Neuronal stem cell (in vitro differentiated cells): Measurements from ENCODE around the gene SLC19A1.

Source experiments
- DNase-seq: peaks from one replicate; pipeline ENCODE4 v3.0.0-alpha.2; 2013; ENCODE audit warnings: low spot score
- H2AFZ ChIP-seq: one replicate; pipeline ENCODE4 v1.6.1; 2013; ENCODE audit warnings: mild to moderate bottlenecking, low read length, inconsistent platforms
- H2AK5ac ChIP-seq: 2 replicates; pipeline ENCODE4 v1.6.1; 2013; ENCODE audit warnings: low read depth, mild to moderate bottlenecking, inconsistent platforms, low read length, moderate library complexity, mixed read lengths
- H2BK120ac ChIP-seq: 2 replicates; pipeline ENCODE4 v1.6.1; 2013; ENCODE audit warnings: low read depth, mild to moderate bottlenecking, inconsistent platforms, low read length, moderate library complexity, mixed read lengths
- H2BK12ac ChIP-seq: one replicate; pipeline ENCODE4 v1.6.1; 2013; ENCODE audit warnings: low read length, inconsistent platforms
- H2BK15ac ChIP-seq: 2 replicates; pipeline ENCODE4 v1.6.1; 2013; ENCODE audit warnings: mild to moderate bottlenecking, low read length, inconsistent platforms, mixed read lengths
- H2BK5ac ChIP-seq: one replicate; pipeline ENCODE4 v1.6.1; 2013; ENCODE audit warnings: inconsistent platforms, mild to moderate bottlenecking, low read length, moderate library complexity
- H3K14ac ChIP-seq: one replicate; pipeline ENCODE4 v1.6.1; 2013; ENCODE audit warnings: low read length, inconsistent platforms
- H3K18ac ChIP-seq: 2 replicates; pipeline ENCODE4 v1.6.1; 2013; ENCODE audit warnings: low read length, inconsistent platforms
- H3K23ac ChIP-seq: 2 replicates; pipeline ENCODE4 v1.6.1; 2013; ENCODE audit warnings: low read depth, mild to moderate bottlenecking, mixed read lengths, low read length, inconsistent platforms; ENCODE audit not compliant: poor library complexity
- H3K27ac ChIP-seq: replicated peaks from 3 replicates; pipeline ENCODE4 v1.5.1; 2013; ENCODE audit warnings: low read length, inconsistent platforms
- H3K27me3 ChIP-seq, 3 experiments: 2 replicates each; pipeline ENCODE4 v1.6.1; 2013; ENCODE audit warnings: low read length in 3 of 3, mild to moderate bottlenecking in 2 of 3, inconsistent platforms in 1 of 3, low read depth in 1 of 3, mixed read lengths in 1 of 3, moderate library complexity in 1 of 3; ENCODE audit not compliant: control insufficient read depth in 3 of 3, insufficient read depth in 3 of 3
- H3K36me3 ChIP-seq, 2 donors: replicated peaks in 1 of 2; 2 replicates each; pipeline ENCODE4 v1.6.1; 2013; ENCODE audit warnings: low read length in 2 of 2; ENCODE audit not compliant: control insufficient read depth in 2 of 2, insufficient read depth in 2 of 2
- H3K4ac ChIP-seq: 2 replicates; pipeline ENCODE4 v1.6.1; 2013; ENCODE audit warnings: inconsistent platforms, mild to moderate bottlenecking, low read length, moderate library complexity
- H3K4me1 ChIP-seq, 2 donors: 1 replicate in 1 of 2; 2 replicates in 1 of 2; pipeline ENCODE4 v1.6.1; 2013; ENCODE audit warnings: low read length in 2 of 2, low read depth in 1 of 2; ENCODE audit not compliant: control insufficient read depth in 2 of 2, insufficient read depth in 1 of 2
- H3K4me2 ChIP-seq: one replicate; pipeline ENCODE4 v1.6.1; 2013; ENCODE audit warnings: mild to moderate bottlenecking, low read length, inconsistent platforms; ENCODE audit not compliant: insufficient read depth, poor library complexity, severe bottlenecking
- H3K4me3 ChIP-seq, 2 donors: 2 replicates each; pipeline ENCODE4 v1.5.1; 2013; ENCODE audit warnings: low read length in 2 of 2, mild to moderate bottlenecking in 2 of 2, inconsistent platforms in 1 of 2, moderate library complexity in 1 of 2
- H3K79me1 ChIP-seq: one replicate; pipeline ENCODE4 v1.6.1; 2013; ENCODE audit warnings: low read depth, mild to moderate bottlenecking, inconsistent platforms, low read length, moderate library complexity
- H3K9ac ChIP-seq: one replicate; pipeline ENCODE4 v1.6.1; 2013; ENCODE audit warnings: mild to moderate bottlenecking, low read depth, low read length, inconsistent platforms; ENCODE audit not compliant: poor library complexity
- H3K9me3 ChIP-seq, 2 donors: replicated peaks in 1 of 2; 2 replicates each; pipeline versions ENCODE3 to v1.6.1; 2013; ENCODE audit warnings: low read length in 2 of 2, mild to moderate bottlenecking in 2 of 2, inconsistent platforms in 1 of 2, low read depth in 1 of 2, mixed read lengths in 1 of 2, moderate library complexity in 1 of 2; ENCODE audit not compliant: control insufficient read depth in 2 of 2, insufficient read depth in 1 of 2
- H4K8ac ChIP-seq: one replicate; pipeline ENCODE4 v1.6.1; 2013; ENCODE audit warnings: low read depth, mild to moderate bottlenecking, inconsistent platforms, low read length, moderate library complexity
- H4K91ac ChIP-seq: one replicate; pipeline ENCODE4 v1.6.1; 2013; ENCODE audit warnings: low read length, low read depth, mild to moderate bottlenecking, inconsistent platforms; ENCODE audit not compliant: poor library complexity
- WGBS, 2 donors: extraction: QIAGEN DNeasy Blood & Tissue Kit; methylation state at CpG; one replicate each; pipeline ENCODE4 v1.1.7; 2013; ENCODE audit warnings: missing lambda C conversion rate in 2 of 2, mixed read lengths in 1 of 2; ENCODE audit not compliant: insufficient read length in 2 of 2, insufficient replicate concordance in 1 of 2; ENCODE audit errors: extremely low coverage in 2 of 2; 5-methylcytosine and 5-hydroxymethylcytosine counted together

SLC19A1 gene

DNA sequence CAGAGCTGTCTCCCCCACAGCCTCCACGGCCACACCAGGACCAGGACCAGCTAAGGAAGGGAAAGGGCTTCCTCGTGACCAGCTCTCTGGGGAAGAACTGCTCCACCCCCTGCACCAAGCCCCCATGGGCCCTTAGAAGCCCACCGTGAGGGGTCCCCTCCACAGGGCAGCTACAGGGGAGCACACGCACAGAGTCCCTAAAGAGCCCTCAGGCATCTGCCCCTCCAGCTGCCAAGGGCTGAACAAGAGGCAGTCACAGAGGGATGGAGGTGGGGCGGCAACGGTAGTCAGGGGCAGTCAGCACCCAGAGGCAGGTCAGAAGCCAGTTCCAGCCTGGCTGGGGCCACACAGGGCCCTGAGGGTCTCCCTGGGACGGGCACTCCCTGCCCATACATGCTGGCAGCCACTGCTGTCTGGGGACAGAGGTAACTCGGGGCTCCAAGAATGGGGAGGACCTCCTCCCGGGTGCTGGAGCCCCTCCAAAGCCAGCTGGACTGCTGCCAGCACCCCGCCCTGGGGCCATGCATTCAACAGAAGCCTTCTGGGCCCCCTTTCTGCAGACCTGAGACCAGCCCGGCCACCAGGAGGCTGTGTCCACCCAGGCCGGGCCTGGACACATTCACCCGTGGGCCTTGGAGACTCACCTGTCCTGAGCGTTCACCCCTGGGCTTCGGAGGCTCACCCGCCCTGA, 18.7 kb downstream of the SLC19A1 start:
- no peak for DNase-seq
- Histone ChIP-seq H2BK12ac (no peak overlapping the region), H2AFZ (no peak overlapping the region), H3K18ac (peak overlapping the region; percentile 48), H4K91ac (no peak overlapping the region), H2AK5ac (no peak overlapping the region), H3K23ac (peak overlapping the region; percentile 43), H3K36me3 (peaks cover 9 to 25% of the 10 kb centered on the region in 2 donors), H2BK5ac (no peak overlapping the region), H4K8ac (no peak overlapping the region), H3K4me3 (no peak overlapping the region), H3K4me1 (no peaks in the 10 kb centered on the region), H3K9me3 (peaks cover 13 to 15% of the 10 kb centered on the region in 2 donors), H3K9ac (no peak overlapping the region), H3K14ac (no peak overlapping the region), H3K4me2 (no peak overlapping the region), H3K27me3 (no peaks in the 10 kb centered on the region), H3K4ac (no peak overlapping the region), H3K79me1 (no peaks in the 10 kb centered on the region), H3K27ac (no peak overlapping the region), H2BK120ac (no peak overlapping the region), H2BK15ac (no peak overlapping the region)
- no CpG with 5 or more reads among the region's 16 CpGs for WGBS, 2 donors

- DNase-seq = no peak
- Histone ChIP-seq H2BK120ac (no peak overlapping the region), H3K14ac (no peak overlapping the region), H3K4me3 (no peak overlapping the region), H3K9ac (no peak overlapping the region), H3K27ac (no peak overlapping the region), H3K36me3 (peaks cover 8 to 24% of the 10 kb centered on the region in 2 donors), H2BK12ac (no peak overlapping the region), H4K91ac (no peak overlapping the region), H2BK5ac (no peak overlapping the region), H3K4me1 (no peaks in the 10 kb centered on the region), H3K23ac (no peak overlapping the region), H3K4ac (no peak overlapping the region), H3K9me3 (peaks cover 13 to 20% of the 10 kb centered on the region in 2 donors), H3K18ac (no peak overlapping the region), H2BK15ac (no peak overlapping the region), H2AFZ (no peak overlapping the region), H3K27me3 (no peaks in the 10 kb centered on the region), H3K79me1 (no peaks in the 10 kb centered on the region), H2AK5ac (no peak overlapping the region), H4K8ac (no peak overlapping the region), H3K4me2 (no peak overlapping the region)
- WGBS, 2 donors = no CpG with 5 or more reads among the region's 6 CpGs
These were observed 19.3 kb downstream of the SLC19A1 start for GRCh38 chr21:45522986-45523385.

DNA sequence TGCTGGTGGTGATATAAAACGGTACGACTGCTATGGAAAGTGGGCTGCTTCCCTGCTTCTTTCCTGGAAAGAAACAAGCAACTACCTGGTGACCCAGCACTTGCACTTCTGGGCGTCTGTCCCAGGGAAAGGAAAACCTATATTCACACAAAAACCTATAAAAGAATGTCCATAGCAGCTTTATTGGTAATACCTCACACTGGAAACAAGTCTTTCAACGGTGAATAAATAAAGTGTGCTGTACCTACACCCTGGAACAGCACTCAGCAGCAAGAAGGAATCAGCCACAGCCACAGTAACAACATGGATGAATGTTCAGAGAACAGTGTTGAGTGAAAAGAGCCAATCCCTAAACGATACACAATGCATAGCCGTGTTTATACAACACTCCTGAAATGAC, 19.9 kb downstream of the SLC19A1 start:
- H2AFZ ChIP-seq = no peak overlapping the region
- no peak overlapping the region for H2AK5ac ChIP-seq
- H3K18ac ChIP-seq = no peak overlapping the region
- no peak overlapping the region for H3K27ac ChIP-seq
- H3K4me2 ChIP-seq = no peak overlapping the region
- H2BK15ac ChIP-seq = no peak overlapping the region
- no peak for DNase-seq
- H3K23ac ChIP-seq = no peak overlapping the region
- no peak overlapping the region for H2BK12ac ChIP-seq
- no peak overlapping the region for H3K4me3 ChIP-seq
- no peak overlapping the region for H3K4ac ChIP-seq
- H4K91ac ChIP-seq = no peak overlapping the region
- no peaks in the 10 kb centered on the region for H3K79me1 ChIP-seq
- no peak overlapping the region for H2BK5ac ChIP-seq
- H4K8ac ChIP-seq = no peak overlapping the region
- peaks cover 13 to 22% of the 10 kb centered on the region in 2 donors for H3K9me3 ChIP-seq
- peaks cover 8 to 24% of the 10 kb centered on the region in 2 donors for H3K36me3 ChIP-seq
- no peak overlapping the region for H2BK120ac ChIP-seq
- H3K9ac ChIP-seq = no peak overlapping the region
- no peaks in the 10 kb centered on the region for H3K27me3 ChIP-seq
- no peak overlapping the region for H3K14ac ChIP-seq
- WGBS, 2 donors = no CpG with 5 or more reads among the region's 6 CpGs
- no peaks in the 10 kb centered on the region for H3K4me1 ChIP-seq

DNA sequence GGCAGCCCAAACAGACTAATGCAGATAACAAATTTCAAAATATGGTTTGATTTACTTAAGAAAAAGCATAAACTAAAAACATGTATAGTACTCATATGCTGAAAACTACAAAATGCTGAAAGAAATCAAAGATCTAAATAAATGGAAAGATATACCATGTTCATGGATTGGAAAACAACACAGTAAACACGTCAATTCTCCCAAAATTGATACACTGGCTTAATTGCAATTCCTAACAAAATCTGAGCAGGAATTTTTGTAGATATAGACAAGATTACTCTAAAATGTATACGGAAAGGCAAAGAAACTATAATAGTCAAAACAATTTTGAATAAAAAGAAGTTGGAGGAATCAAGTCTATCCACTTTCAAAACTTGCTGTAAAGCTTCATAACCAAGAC, 21.0 kb downstream of the SLC19A1 start:
- H3K9me3 ChIP-seq = peaks cover 13 to 22% of the 10 kb centered on the region in 2 donors
- no peak overlapping the region for H4K91ac ChIP-seq
- H3K9ac ChIP-seq = no peak overlapping the region
- H3K36me3 ChIP-seq = peaks cover 13 to 31% of the 10 kb centered on the region in 2 donors
- H2BK5ac ChIP-seq = no peak overlapping the region
- no peak overlapping the region for H3K23ac ChIP-seq
- no peak overlapping the region for H2BK12ac ChIP-seq
- H2BK120ac ChIP-seq = no peak overlapping the region
- no peak overlapping the region for H2AFZ ChIP-seq
- H3K79me1 ChIP-seq = no peaks in the 10 kb centered on the region
- H4K8ac ChIP-seq = no peak overlapping the region
- H3K27ac ChIP-seq = no peak overlapping the region
- no peak for DNase-seq
- H3K4me1 ChIP-seq = no peaks in the 10 kb centered on the region
- no peak overlapping the region for H2BK15ac ChIP-seq
- H3K4me3 ChIP-seq = no peak overlapping the region
- H3K4me2 ChIP-seq = no peak overlapping the region
- H3K18ac ChIP-seq = no peak overlapping the region
- no peak overlapping the region for H3K14ac ChIP-seq
- no peak overlapping the region for H2AK5ac ChIP-seq
- no CpG with 5 or more reads among the region's 2 CpGs for WGBS, 2 donors
- no peak overlapping the region for H3K4ac ChIP-seq
- H3K27me3 ChIP-seq = no peaks in the 10 kb centered on the region
